Mesothelial cell of epicardium (in vitro differentiated cells): ENCODE data around the gene VIPR2. TPM values are rescaled to one million over a fixed set of nuclear protein-coding genes. Genes with fewer than 3 reads are reported as not detected.
"Not testable (repeated sequence)": the region's sequence is repeated elsewhere in the genome, so short reads cannot be mapped to it uniquely, and the experiment has no call there.

Source experiments
- DNase-seq, 2 experiments: peaks; one replicate each; pipeline ENCODE4 v3.0.0; 2021; ENCODE audit warnings: low spot score in 2 of 2; ENCODE audit not compliant: unreplicated experiment in 2 of 2
- H3K27ac Mint-ChIP-seq: 2 replicates; pipeline ENCODE4 v1.8.0; 2021; ENCODE audit warnings: mixed read lengths
- H3K27me3 Mint-ChIP-seq: 2 replicates; pipeline ENCODE4 v1.8.0; 2021; ENCODE audit warnings: low read depth, mixed read lengths
- H3K36me3 Mint-ChIP-seq: 2 replicates; pipeline ENCODE4 v1.8.0; 2021; ENCODE audit warnings: mixed read lengths
- H3K4me1 Mint-ChIP-seq: 2 replicates; pipeline ENCODE4 v1.8.0; 2021; ENCODE audit warnings: mixed read lengths
- H3K4me3 Mint-ChIP-seq: 2 replicates; pipeline ENCODE4 v1.8.0; 2021; ENCODE audit warnings: mild to moderate bottlenecking, moderate library complexity, mixed read lengths
- H3K9me3 Mint-ChIP-seq: 2 replicates; pipeline ENCODE4 v1.8.0; 2021; ENCODE audit warnings: mixed read lengths
- total RNA-seq: library from RNA; stranded (reverse); gene quantifications from 3 replicates; pipeline ENCODE4 v1.2.1, GENCODE V29; 2021
- TF ChIP-seq, protein P1 (sequence below): fragments of 200-600 bp; sonication (generic); IDR thresholded peaks from one replicate; pipeline ENCODE4 v1.5.0; 2021; ENCODE audit warnings: antibody characterized with exemption; ENCODE audit not compliant: unreplicated experiment

The VIPR2 gene
- total RNA-seq, 1 donor from 2014 or later, result 0.04 TPM

- Mint-ChIP-seq H3K27ac (no peak overlapping the region), H3K4me1 (peaks cover 20% of the 10 kb centered on the region), H3K27me3 (no peaks in the 10 kb centered on the region), H3K36me3 (no peaks in the 10 kb centered on the region), H3K9me3 (no peaks in the 10 kb centered on the region), H3K4me3 (no peak overlapping the region)
- no peak for DNase-seq
- TF ChIP-seq, protein P1, sequence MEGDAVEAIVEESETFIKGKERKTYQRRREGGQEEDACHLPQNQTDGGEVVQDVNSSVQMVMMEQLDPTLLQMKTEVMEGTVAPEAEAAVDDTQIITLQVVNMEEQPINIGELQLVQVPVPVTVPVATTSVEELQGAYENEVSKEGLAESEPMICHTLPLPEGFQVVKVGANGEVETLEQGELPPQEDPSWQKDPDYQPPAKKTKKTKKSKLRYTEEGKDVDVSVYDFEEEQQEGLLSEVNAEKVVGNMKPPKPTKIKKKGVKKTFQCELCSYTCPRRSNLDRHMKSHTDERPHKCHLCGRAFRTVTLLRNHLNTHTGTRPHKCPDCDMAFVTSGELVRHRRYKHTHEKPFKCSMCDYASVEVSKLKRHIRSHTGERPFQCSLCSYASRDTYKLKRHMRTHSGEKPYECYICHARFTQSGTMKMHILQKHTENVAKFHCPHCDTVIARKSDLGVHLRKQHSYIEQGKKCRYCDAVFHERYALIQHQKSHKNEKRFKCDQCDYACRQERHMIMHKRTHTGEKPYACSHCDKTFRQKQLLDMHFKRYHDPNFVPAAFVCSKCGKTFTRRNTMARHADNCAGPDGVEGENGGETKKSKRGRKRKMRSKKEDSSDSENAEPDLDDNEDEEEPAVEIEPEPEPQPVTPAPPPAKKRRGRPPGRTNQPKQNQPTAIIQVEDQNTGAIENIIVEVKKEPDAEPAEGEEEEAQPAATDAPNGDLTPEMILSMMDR, result no peak
Observed at GRCh38 chr7:159009951-159010350, 134.7 kb downstream of the VIPR2 start.

GRCh38 chr7:159008417-159008816 lies 136.2 kb downstream of the VIPR2 start:
- Mint-ChIP-seq H3K27ac (no peak overlapping the region), H3K27me3 (no peaks in the 10 kb centered on the region), H3K4me1 (peaks cover 16% of the 10 kb centered on the region), H3K9me3 (no peaks in the 10 kb centered on the region), H3K36me3 (no peaks in the 10 kb centered on the region), H3K4me3 (no peak overlapping the region)
- DNase-seq, result no peak
- TF ChIP-seq, protein P1, result no peak

DNA sequence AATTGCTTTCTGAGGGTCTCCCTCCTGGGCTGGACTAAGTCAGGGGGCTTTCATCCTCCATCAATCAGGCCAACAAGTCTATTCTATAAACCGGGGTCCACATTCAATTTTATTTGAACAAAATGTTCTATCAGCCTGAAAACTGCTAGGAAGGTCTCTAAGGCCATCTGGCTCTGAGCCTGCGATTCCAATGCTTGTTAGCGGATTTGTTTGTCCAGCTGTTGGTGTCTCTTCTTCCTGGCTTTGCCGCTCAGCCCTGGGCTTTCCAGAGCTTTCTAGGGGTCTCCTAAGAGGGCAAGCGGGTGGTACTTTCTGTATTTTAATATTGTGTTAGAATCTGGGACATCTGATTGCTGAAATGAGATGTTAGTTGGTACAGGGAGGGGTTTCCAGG lies 136.7 kb downstream of the VIPR2 start:
- no peak for DNase-seq
- Mint-ChIP-seq H3K4me3 (no peak overlapping the region), H3K4me1 (peaks cover 16% of the 10 kb centered on the region), H3K27me3 (no peaks in the 10 kb centered on the region), H3K9me3 (no peaks in the 10 kb centered on the region), H3K27ac (no peak overlapping the region), H3K36me3 (no peaks in the 10 kb centered on the region)
- TF ChIP-seq, protein P1, result no peak

- no peak overlapping the region for H3K27ac Mint-ChIP-seq
- no peaks in the 10 kb centered on the region for H3K27me3 Mint-ChIP-seq
- H3K36me3 Mint-ChIP-seq, result no peaks in the 10 kb centered on the region
- H3K4me1 Mint-ChIP-seq, result peaks cover 15% of the 10 kb centered on the region
- no peak overlapping the region for H3K4me3 Mint-ChIP-seq
- TF ChIP-seq, protein P1, result no peak
- no peak for DNase-seq
- no peaks in the 10 kb centered on the region for H3K9me3 Mint-ChIP-seq
Observed at GRCh38 chr7:159007364-159007995, 137.2 kb downstream of the VIPR2 start.

GRCh38 chr7:159006610-159007130 lies 138.0 kb downstream of the VIPR2 start:
- Mint-ChIP-seq H3K9me3 (no peaks in the 10 kb centered on the region), H3K27me3 (no peaks in the 10 kb centered on the region), H3K27ac (no peak overlapping the region), H3K4me1 (peaks cover 7% of the 10 kb centered on the region), H3K36me3 (no peaks in the 10 kb centered on the region), H3K4me3 (no peak overlapping the region)
- TF ChIP-seq, protein P1, result no peak
- DNase-seq, result no peak

DNA sequence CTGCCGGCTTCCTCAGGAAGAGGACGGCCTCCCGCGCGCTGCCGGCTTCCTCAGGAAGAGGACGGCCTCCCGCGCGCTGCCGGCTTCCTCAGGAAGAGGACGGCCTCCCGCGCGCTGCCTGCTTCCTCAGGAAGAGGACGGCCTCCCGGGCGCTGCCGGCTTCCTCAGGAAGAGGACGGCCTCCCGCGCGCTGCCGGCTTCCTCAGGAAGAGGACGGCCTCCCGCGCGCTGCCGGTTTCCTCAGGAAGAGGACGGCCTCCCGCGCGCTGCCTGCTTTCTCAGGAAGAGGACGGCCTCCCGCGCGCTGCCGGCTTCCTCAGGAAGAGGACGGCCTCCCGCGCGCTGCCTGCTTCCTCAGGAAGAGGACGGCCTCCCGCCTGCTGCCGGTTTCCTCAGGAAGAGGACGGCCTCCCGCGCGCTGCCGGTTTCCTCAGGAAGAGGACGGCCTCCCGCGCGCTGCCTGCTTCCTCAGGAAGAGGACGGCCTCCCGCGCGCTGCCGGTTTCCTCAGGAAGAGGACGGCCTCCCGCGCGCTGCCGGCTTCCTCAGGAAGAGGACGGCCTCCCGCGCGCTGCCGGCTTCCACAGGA lies 138.6 kb downstream of the VIPR2 start:
- H3K4me3 Mint-ChIP-seq, H3K36me3 Mint-ChIP-seq, H3K9me3 Mint-ChIP-seq, H3K27me3 Mint-ChIP-seq, H3K4me1 Mint-ChIP-seq, DNase-seq, H3K27ac Mint-ChIP-seq: not testable (repeated sequence)
